ENCODE results near the gene RILP.

RILP gene

DNA sequence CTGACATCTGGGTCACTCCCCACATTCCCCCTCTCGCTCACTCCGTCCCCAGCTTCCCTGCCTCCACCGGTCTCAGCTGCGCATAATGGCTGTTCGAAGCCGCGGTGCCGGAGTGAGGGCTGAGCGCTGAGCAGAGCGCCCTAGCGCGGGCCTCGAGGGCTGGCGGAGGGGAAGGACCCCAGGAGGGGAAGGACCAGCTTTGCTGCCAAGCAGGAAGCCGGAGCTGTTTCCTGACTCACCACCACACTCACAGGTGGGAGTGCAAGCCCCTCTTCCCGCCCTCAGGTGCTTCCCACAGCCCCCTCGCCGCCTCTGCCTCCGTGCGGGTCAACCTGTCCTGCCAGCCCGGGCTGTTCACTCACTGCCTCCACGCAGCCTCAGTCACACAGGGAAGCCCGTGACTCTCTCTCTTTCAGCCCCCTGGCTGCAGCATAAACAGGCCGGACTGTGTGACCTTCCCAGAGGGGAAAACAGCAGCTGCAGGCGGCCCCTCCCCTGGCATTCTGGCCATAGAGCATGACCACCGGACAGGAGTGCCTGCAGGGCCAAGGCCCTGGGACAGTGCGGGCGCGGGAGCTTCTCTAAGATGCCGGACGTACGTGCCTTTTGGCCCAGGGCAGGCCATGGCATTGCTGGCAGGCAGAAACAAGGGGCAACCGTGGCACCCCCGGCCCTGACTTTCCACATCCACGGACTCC, 44.7 kb downstream of the RILP start:
- no peak for DNase-seq (ENCODE audit: low read depth in 2 of 2)

GRCh38 chr17:1601571-1601970, 48.1 kb downstream of the RILP start:
- no peak for DNase-seq (ENCODE audit: low read depth in 2 of 2)

- no peak for DNase-seq (ENCODE audit: low read depth in 2 of 2)
Observed at GRCh38 chr17:1598399-1599095, 51.1 kb downstream of the RILP start.

- no peak for DNase-seq (ENCODE audit: low read depth in 2 of 2)
Observed at GRCh38 chr17:1597861-1598342, 51.8 kb downstream of the RILP start.

Data from stimulated activated CD8-positive, alpha-beta memory T cell treated with anti-CD3 and anti-CD28 coated beads, Interleukin-15, amount 100 ng/mL, for 48 hours (primary cell).